GM23338 (cell line): Measurements from ENCODE around the gene NEDD4.

ENCODE experiments used
- EZH2 ChIP-seq: fragments of 200-600 bp; sonication (generic); IDR thresholded peaks from one replicate; pipeline ENCODE4 v1.8.0; 2017; ENCODE audit warnings: antibody characterized with exemption, mild to moderate bottlenecking, low read depth; ENCODE audit not compliant: unreplicated experiment
- JUNB ChIP-seq: IDR thresholded peaks from one replicate; pipeline ENCODE4 v1.6.1; 2016; ENCODE audit warnings: antibody characterized with exemption; ENCODE audit not compliant: unreplicated experiment
- POLR2AphosphoS5 ChIP-seq: IDR thresholded peaks from 2 replicates; pipeline ENCODE4 v1.6.1; 2016; ENCODE audit warnings: antibody characterized with exemption, low read depth
- TF ChIP-seq, protein P1 (sequence below), 2 experiments: fragments of 200-600 bp in 1 of 2; sonication (generic) in 1 of 2; conservative IDR thresholded peaks; 2 replicates each; pipeline versions ENCODE4 v1.5.1 to v1.6.1; 2016 to 2017; ENCODE audit warnings: antibody characterized with exemption in 2 of 2, low read depth in 2 of 2, mild to moderate bottlenecking in 2 of 2, moderate library complexity in 1 of 2

DNA sequence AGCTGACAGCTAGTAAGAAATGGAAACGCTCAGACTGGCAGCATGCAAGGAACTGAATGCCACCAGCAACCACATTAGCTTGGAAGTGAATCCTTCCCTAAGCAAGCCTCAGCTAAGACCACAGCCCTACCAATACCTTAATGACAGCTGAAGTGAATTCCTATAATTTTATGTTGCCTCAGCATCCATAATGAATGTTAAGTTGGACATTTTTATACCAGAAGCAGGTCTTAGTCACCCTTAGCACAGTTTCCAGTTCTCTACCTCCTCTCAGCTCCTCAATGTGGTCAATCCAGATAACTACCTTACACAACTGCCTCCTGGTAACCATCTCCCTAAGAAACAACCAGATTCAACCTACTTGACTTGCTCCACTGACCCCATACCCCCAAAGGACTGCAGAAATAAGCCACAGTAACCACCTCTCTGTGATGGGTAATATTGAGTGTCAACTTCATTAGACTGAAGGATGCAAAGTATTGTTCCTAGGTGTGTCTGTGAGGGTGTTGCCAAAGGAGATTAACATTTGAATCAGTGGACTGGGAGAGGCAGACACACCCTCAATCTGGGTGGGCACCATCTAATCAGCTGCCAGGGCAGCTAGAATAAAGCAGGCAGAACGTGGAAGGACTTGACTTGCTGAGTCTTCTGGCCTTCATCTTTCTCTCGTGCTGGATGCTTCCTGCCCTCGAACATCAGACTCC is 33.5 kb downstream of the NEDD4 start:
- TF ChIP-seq, protein P1, sequence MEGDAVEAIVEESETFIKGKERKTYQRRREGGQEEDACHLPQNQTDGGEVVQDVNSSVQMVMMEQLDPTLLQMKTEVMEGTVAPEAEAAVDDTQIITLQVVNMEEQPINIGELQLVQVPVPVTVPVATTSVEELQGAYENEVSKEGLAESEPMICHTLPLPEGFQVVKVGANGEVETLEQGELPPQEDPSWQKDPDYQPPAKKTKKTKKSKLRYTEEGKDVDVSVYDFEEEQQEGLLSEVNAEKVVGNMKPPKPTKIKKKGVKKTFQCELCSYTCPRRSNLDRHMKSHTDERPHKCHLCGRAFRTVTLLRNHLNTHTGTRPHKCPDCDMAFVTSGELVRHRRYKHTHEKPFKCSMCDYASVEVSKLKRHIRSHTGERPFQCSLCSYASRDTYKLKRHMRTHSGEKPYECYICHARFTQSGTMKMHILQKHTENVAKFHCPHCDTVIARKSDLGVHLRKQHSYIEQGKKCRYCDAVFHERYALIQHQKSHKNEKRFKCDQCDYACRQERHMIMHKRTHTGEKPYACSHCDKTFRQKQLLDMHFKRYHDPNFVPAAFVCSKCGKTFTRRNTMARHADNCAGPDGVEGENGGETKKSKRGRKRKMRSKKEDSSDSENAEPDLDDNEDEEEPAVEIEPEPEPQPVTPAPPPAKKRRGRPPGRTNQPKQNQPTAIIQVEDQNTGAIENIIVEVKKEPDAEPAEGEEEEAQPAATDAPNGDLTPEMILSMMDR (conservative IDR thresholded peaks at IDR 0.05; ENCODE audit: low read depth in 2 of 2), result no peak
- TF ChIP-seq EZH2, result no peak
- no peak for TF ChIP-seq POLR2AphosphoS5
- TF ChIP-seq JUNB, result no peak
